ENCODE results near the gene LNPK.
"Not testable (repeated sequence)": the region's sequence is repeated elsewhere in the genome, so short reads cannot be mapped to it uniquely, and the experiment has no call there.

Gene LNPK

GRCh38 chr2:175913267-175913666 lies 88.8 kb downstream of the LNPK start:
- not testable (repeated sequence) for H3K4me1 Mint-ChIP-seq; H3K27ac Mint-ChIP-seq; ATAC-seq (ENCODE audit: low read depth); H3K4me3 Mint-ChIP-seq; H3K36me3 Mint-ChIP-seq; H3K27me3 Mint-ChIP-seq; DNase-seq (ENCODE audit: low spot score in 2 of 2); H3K9me3 Mint-ChIP-seq

- H3K4me1 Mint-ChIP-seq, result no peaks in the 10 kb centered on the region
- no peaks in the 10 kb centered on the region for H3K36me3 Mint-ChIP-seq
- no peaks in the 10 kb centered on the region for H3K9me3 Mint-ChIP-seq
- H3K4me3 Mint-ChIP-seq, result no peak overlapping the region
- H3K27ac Mint-ChIP-seq, result no peak overlapping the region
- no peak for ATAC-seq (ENCODE audit: low read depth)
- no peak for DNase-seq (ENCODE audit: low spot score in 2 of 2)
- peaks cover 5% of the 10 kb centered on the region for H3K27me3 Mint-ChIP-seq
These were observed 98.0 kb downstream of the LNPK start for GRCh38 chr2:175904035-175904434.

- peaks cover 4% of the 10 kb centered on the region for H3K27me3 Mint-ChIP-seq
- no peaks in the 10 kb centered on the region for H3K4me1 Mint-ChIP-seq
- no peaks in the 10 kb centered on the region for H3K36me3 Mint-ChIP-seq
- no peak overlapping the region for H3K4me3 Mint-ChIP-seq
- H3K27ac Mint-ChIP-seq, result no peak overlapping the region
- no peaks in the 10 kb centered on the region for H3K9me3 Mint-ChIP-seq
- ATAC-seq (ENCODE audit: low read depth) (no peak), DNase-seq (ENCODE audit: low spot score in 2 of 2) (no peak)
These were observed 98.6 kb downstream of the LNPK start for GRCh38 chr2:175903384-175903936.

GRCh38 chr2:175895957-175896356 lies 106.1 kb downstream of the LNPK start:
- H3K4me1 Mint-ChIP-seq; H3K27me3 Mint-ChIP-seq; DNase-seq (ENCODE audit: low spot score in 2 of 2); H3K36me3 Mint-ChIP-seq; H3K27ac Mint-ChIP-seq; H3K4me3 Mint-ChIP-seq; H3K9me3 Mint-ChIP-seq; ATAC-seq (ENCODE audit: low read depth): not testable (repeated sequence)

GRCh38 chr2:175892046-175892445 lies 110.0 kb downstream of the LNPK start:
- ATAC-seq (ENCODE audit: low read depth) (no peak), DNase-seq (ENCODE audit: low spot score in 2 of 2) (no peak)
- no peaks in the 10 kb centered on the region for H3K36me3 Mint-ChIP-seq
- peaks cover 4% of the 10 kb centered on the region for H3K27me3 Mint-ChIP-seq
- H3K4me3 Mint-ChIP-seq, result no peak overlapping the region
- peaks cover 5% of the 10 kb centered on the region for H3K9me3 Mint-ChIP-seq
- no peaks in the 10 kb centered on the region for H3K4me1 Mint-ChIP-seq
- H3K27ac Mint-ChIP-seq, result no peak overlapping the region

GRCh38 chr2:175890636-175891242 lies 111.3 kb downstream of the LNPK start:
- peaks cover 5% of the 10 kb centered on the region for H3K9me3 Mint-ChIP-seq
- H3K27me3 Mint-ChIP-seq, result peaks cover 4% of the 10 kb centered on the region
- ATAC-seq (ENCODE audit: low read depth) (no peak), DNase-seq (ENCODE audit: low spot score in 2 of 2) (no peak)
- H3K4me1 Mint-ChIP-seq, result no peaks in the 10 kb centered on the region
- H3K36me3 Mint-ChIP-seq, result no peaks in the 10 kb centered on the region
- no peak overlapping the region for H3K4me3 Mint-ChIP-seq
- H3K27ac Mint-ChIP-seq, result no peak overlapping the region

- no peaks in the 10 kb centered on the region for H3K4me1 Mint-ChIP-seq
- peaks cover 1% of the 10 kb centered on the region for H3K9me3 Mint-ChIP-seq
- H3K4me3 Mint-ChIP-seq, result no peak overlapping the region
- no peak overlapping the region for H3K27ac Mint-ChIP-seq
- DNase-seq (ENCODE audit: low spot score in 2 of 2) (no peak), ATAC-seq (ENCODE audit: low read depth) (no peak)
- H3K27me3 Mint-ChIP-seq, result peaks cover 4% of the 10 kb centered on the region
- no peaks in the 10 kb centered on the region for H3K36me3 Mint-ChIP-seq
These were observed 112.3 kb downstream of the LNPK start for GRCh38 chr2:175889701-175890302.

GRCh38 chr2:175887776-175888175 lies 114.3 kb downstream of the LNPK start:
- ATAC-seq (ENCODE audit: low read depth), result no peak
- Mint-ChIP-seq H3K27ac (no peak overlapping the region), H3K36me3 (no peaks in the 10 kb centered on the region), H3K27me3 (peaks cover 6% of the 10 kb centered on the region), H3K9me3 (no peaks in the 10 kb centered on the region), H3K4me3 (no peak overlapping the region), H3K4me1 (no peaks in the 10 kb centered on the region)
- DNase-seq (ENCODE audit: low spot score in 2 of 2), result no peak

- Mint-ChIP-seq H3K9me3 (no peaks in the 10 kb centered on the region), H3K27me3 (peaks cover 2% of the 10 kb centered on the region), H3K4me3 (no peak overlapping the region), H3K4me1 (no peaks in the 10 kb centered on the region), H3K27ac (no peak overlapping the region), H3K36me3 (no peaks in the 10 kb centered on the region)
- ATAC-seq (ENCODE audit: low read depth) (no peak), DNase-seq (ENCODE audit: low spot score in 2 of 2) (no peak)
These were observed 117.2 kb downstream of the LNPK start for GRCh38 chr2:175884697-175885393.

- no peak for ATAC-seq (ENCODE audit: low read depth)
- Mint-ChIP-seq H3K27me3 (peaks cover 2% of the 10 kb centered on the region), H3K9me3 (no peaks in the 10 kb centered on the region), H3K27ac (no peak overlapping the region), H3K36me3 (no peaks in the 10 kb centered on the region), H3K4me3 (no peak overlapping the region), H3K4me1 (no peaks in the 10 kb centered on the region)
- no peak for DNase-seq (ENCODE audit: low spot score in 2 of 2)
These were observed 118.4 kb downstream of the LNPK start for GRCh38 chr2:175883586-175884194.

GRCh38 chr2:175879679-175880078 lies 122.4 kb downstream of the LNPK start:
- DNase-seq (ENCODE audit: low spot score in 2 of 2) (no peak), ATAC-seq (ENCODE audit: low read depth) (no peak)
- Mint-ChIP-seq H3K9me3 (no peaks in the 10 kb centered on the region), H3K36me3 (no peaks in the 10 kb centered on the region), H3K27ac (no peak overlapping the region), H3K27me3 (peaks cover 2% of the 10 kb centered on the region), H3K4me1 (no peaks in the 10 kb centered on the region), H3K4me3 (no peak overlapping the region)

- Mint-ChIP-seq H3K9me3 (no peaks in the 10 kb centered on the region), H3K36me3 (no peaks in the 10 kb centered on the region), H3K27me3 (no peaks in the 10 kb centered on the region), H3K4me3 (no peak overlapping the region), H3K27ac (no peak overlapping the region), H3K4me1 (no peaks in the 10 kb centered on the region)
- no peak for DNase-seq (ENCODE audit: low spot score in 2 of 2)
- ATAC-seq (ENCODE audit: low read depth), result no peak
These were observed 124.1 kb downstream of the LNPK start for GRCh38 chr2:175877845-175878544.

GRCh38 chr2:175874291-175874690 lies 127.8 kb downstream of the LNPK start:
- no peaks in the 10 kb centered on the region for H3K27me3 Mint-ChIP-seq
- H3K27ac Mint-ChIP-seq, result no peak overlapping the region
- H3K36me3 Mint-ChIP-seq, result no peaks in the 10 kb centered on the region
- no peak for ATAC-seq (ENCODE audit: low read depth)
- no peak overlapping the region for H3K4me3 Mint-ChIP-seq
- no peaks in the 10 kb centered on the region for H3K4me1 Mint-ChIP-seq
- DNase-seq (ENCODE audit: low spot score in 2 of 2), result no peak
- no peaks in the 10 kb centered on the region for H3K9me3 Mint-ChIP-seq

Data from memory B cell (primary cell).